Measurements from ENCODE around the gene HSD17B3. TPM values are rescaled to one million over a fixed set of nuclear protein-coding genes. Genes with fewer than 3 reads are reported as not detected.
A peak's percentile ranks its signal among the peaks of the same experiment; 100 is the strongest.
"Not testable (repeated sequence)": the region's sequence is repeated elsewhere in the genome, so short reads cannot be mapped to it uniquely, and the experiment has no call there.

The HSD17B3 gene
- total RNA-seq, 1 donor from 2014 or later = 4.5 TPM

DNA sequence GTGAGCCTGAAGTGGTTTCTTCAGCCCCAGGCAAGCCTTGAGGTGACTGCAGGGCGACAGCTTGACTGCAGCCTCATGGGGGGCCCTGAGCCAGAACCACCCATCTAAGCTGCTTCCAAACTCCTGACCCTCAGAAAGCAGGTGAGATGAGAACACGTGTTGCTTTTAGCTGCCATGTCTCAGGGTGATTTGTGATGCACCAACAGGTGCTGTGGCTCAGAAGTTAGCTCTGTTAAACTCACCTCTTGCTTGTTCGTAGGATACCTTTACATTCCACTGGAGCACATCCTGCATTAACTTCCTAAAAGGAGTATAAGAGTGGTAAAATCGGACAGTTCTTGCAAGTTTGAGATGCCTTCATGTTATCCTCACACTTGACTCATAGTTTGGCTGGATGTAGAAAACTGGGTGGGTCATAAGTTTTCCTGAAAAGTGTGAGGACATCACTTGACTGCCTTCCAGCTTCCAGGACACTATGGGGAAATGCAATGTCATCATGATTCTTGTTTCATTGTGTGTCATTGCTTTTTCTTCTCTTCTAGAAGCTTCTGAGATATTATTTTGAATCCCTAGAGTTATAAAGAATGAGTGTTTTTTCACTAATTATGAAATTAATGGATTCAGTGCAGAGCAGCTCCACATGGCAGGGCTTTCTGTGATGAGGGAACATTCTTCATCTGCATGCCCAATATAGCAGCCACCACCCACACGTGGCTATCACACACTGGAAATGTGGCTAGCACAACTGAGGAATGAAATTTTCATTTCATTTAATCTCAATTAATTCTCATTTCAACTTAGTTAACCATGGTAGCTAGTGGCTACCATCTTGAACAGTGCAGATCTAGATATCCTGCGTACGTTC, 92.3 kb downstream of the HSD17B3 start:
- peak; percentile 81 for ATAC-seq
- DNase-seq (ENCODE audit: low spot score) = no peak
- intact Hi-C loops (cut with DNase I) = loop anchor here (10.0 kb wide), 1 partner anchor 485 kb away; no protein-coding TSS in a partner anchor

DNA sequence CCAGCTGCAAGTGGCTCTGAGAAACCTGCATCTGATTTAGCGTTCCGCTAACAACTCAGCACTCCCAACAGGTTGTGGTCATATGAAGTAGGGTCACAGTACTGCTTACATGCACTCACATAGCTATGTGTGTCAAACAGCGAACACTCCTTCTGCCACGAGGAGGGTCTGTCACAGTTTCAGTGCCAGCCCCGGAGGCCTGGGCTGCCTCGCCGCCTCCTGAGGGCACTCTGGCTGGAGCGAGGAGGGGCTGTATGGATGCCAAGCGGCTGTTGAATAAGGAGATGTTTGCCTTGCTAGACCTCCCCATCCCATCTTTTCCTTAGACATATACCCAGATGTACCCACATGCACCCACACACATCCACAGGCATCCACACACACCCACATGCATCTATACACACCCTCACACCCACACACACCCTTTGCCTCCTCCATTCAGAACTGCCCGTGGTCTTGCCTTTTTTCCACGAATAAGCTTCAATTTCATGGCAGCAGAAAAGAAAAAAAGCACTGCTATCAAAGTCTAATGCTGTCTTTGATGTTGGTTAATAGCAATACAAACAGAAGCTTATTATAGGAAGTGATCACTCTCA, 95.7 kb downstream of the HSD17B3 start:
- DNase-seq (ENCODE audit: low spot score) (no peak), ATAC-seq (no peak)
- intact Hi-C loops (cut with DNase I) = no loop called here

DNA sequence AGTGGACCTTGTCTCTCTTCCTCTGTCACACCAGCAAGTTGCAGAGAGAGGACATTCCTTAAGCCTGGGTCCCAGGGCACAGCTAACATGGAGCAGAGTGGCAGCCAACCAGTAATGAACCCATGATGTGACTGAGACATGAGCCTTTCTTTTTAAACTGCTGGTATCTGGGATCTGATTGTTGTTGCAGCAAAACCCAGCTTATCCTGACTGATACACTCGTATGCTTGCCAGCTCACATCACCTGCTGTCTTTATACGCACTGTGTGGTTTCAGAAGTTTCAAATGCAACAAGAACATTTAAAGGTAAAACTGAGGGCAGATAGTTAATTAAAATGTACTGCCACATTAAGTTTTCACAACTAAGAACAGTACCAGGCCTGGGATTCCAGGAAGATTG, 97.1 kb downstream of the HSD17B3 start:
- ATAC-seq (no peak), DNase-seq (ENCODE audit: low spot score) (no peak)
- intact Hi-C loops (cut with DNase I) = no loop called here

GRCh38 chr9:96203867-96204501, 98.0 kb downstream of the HSD17B3 start:
- DNase-seq (ENCODE audit: low spot score) (no peak), ATAC-seq (peak; percentile 38)
- intact Hi-C loops (cut with DNase I) = no loop called here

DNA sequence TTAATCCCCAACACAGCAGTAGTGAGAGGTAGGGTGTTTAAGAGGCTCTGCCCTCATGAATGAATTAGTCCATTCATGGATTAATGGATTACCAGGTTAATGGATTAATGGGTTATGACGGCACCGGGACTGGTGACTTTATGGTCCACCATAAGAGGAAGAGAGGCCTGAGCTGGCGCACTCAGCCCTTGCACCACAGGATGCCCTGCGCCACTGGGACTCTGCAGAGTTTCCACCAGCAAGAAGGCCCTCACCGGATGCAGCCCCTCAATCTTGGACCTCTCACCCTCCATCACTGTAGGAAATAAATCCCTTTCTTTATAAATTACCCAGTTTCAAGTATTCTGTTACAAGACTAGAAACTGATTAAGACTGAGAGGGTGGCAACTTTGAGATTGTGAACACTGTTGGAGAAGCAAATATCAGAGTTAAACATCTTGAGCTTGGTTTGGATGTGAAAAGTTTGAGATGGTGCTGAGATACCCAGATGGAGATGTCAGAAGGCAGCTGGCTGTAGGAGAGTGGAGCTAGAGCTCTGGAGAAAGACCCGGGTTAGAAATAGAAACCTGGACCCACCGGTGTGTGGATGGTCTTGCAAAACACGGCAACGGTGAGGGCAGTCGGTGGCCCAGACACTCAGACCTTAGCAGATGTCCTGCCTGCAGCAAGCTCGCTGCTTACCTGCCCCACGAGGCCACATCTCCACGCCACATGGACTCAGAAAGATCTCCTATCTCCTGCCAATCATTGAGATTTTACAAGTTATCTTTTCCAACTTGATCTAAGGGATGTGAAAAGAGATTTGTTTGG, 98.8 kb downstream of the HSD17B3 start:
- DNase-seq (ENCODE audit: low spot score) = no peak
- intact Hi-C loops (cut with DNase I) = no loop called here
- no peak for ATAC-seq

GRCh38 chr9:96201140-96201539, 100.8 kb downstream of the HSD17B3 start:
- DNase-seq (ENCODE audit: low spot score) (no peak), ATAC-seq (no peak)
- intact Hi-C loops (cut with DNase I) = no loop called here

DNA sequence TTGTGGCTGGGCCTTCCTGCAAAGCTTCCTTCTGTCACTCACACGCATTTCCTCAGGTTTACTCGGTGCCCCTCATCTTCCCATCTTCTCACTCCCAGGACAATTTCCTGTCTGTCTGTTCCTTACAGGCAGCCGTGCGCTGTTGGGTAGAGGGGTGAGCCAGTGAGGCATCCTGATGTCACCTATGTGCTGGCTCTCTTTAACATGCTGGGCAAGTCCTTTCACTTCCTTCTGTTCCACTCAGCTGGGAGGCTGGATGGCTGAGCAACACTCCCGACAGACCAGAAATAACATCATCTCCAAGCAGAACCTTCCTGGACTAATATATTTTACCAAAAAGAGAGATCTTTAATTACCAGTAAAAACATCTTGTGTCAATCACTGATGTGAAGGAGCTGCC, 103.0 kb downstream of the HSD17B3 start:
- intact Hi-C loops (cut with DNase I) = no loop called here
- no peak for ATAC-seq
- no peak for DNase-seq (ENCODE audit: low spot score)

GRCh38 chr9:96195541-96195940, 106.4 kb downstream of the HSD17B3 start:
- ATAC-seq (no peak), DNase-seq (ENCODE audit: low spot score) (no peak)
- intact Hi-C loops (cut with DNase I) = no loop called here

- ATAC-seq (no peak), DNase-seq (ENCODE audit: low spot score) (no peak)
- intact Hi-C loops (cut with DNase I) = no loop called here
These were observed 108.7 kb downstream of the HSD17B3 start for GRCh38 chr9:96193236-96193755.

DNA sequence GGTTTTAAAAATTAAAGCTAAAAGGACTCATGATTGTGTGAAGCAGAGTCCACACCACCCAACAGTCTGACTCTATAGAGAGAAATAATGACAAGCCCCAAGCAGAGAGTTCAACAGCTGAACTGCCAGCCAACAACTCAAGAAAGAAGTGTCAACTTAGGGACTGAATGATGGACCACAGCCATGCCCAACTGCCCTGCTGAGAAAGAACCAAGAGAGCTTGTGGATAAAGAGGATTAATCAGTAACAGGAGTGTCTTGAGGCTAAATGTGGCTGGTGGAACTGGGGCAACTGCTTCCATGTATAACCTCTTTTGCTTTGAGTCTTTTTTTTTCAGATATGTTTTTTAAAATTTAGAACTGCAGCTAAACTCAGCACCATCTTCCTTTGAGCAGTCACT, 109.3 kb downstream of the HSD17B3 start:
- DNase-seq (ENCODE audit: low spot score) (no peak), ATAC-seq (no peak)
- intact Hi-C loops (cut with DNase I) = no loop called here

DNA sequence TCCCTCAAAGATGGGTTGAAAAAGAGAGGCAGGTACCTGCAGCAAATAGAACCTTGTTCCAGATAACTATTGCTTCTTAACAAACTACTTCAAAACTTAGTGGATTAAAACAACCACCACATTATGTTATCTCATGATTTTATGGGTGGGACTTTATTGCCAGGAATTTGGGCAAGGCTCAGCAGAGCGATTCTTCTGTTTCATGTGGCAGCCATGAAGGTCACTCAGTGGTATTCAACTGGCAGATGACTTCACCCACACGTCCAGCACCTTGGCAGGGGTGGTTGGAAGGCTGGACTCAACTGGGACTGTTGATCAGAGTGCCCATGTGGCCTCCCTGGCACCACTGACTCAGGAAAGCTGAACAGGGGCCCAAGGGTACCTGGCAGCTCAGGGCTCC, 112.0 kb downstream of the HSD17B3 start:
- no peak for ATAC-seq
- intact Hi-C loops (cut with DNase I) = no loop called here
- no peak for DNase-seq (ENCODE audit: low spot score)

DNA sequence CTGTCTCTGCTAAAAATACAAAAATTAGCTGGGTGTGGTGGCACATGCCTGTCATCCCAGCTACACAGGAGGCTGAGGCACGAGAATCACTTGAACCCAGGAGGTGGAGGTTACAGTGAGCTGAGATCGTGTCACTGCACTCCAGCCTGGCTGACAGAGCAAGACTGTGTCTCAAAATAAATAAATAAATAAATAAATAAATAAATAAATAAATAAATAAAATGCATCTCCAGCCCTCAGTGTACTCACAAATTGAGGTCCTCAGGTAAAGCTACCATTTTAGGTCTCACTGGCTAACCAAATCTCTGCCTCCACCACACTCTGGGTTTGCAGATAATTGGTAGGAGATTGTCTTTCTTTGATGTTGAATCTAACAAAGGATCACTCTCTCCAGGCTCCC, 112.4 kb downstream of the HSD17B3 start:
- ATAC-seq; intact Hi-C loops (cut with DNase I); DNase-seq (ENCODE audit: low spot score): not testable (repeated sequence)

GRCh38 chr9:96188571-96188970, 113.4 kb downstream of the HSD17B3 start:
- no peak for ATAC-seq
- intact Hi-C loops (cut with DNase I) = no loop called here
- DNase-seq (ENCODE audit: low spot score) = no peak

GRCh38 chr9:96187151-96187555, 114.8 kb downstream of the HSD17B3 start:
- DNase-seq (ENCODE audit: low spot score) = no peak
- intact Hi-C loops (cut with DNase I) = no loop called here

DNA sequence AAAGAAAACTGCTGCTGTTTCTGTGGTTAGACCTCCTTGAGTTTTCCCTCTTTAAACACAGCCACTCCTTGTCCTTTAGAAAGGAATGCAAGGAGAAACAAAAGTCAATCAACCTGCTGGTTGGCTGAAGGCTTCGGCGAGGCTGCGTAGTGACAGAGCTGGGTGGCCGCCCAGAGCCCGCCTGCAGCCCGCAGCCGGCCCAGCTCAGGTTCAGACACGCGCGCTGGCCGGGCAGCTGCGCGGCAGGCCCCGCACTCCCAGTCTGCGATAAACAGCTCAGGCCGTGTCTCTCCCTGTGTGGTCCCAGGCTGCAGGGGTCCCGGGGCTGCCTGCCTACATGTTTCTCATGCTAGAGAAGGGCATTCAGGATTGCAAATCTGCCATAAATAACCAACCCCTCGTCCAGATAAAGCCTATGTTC, 115.4 kb downstream of the HSD17B3 start:
- ATAC-seq (peak; percentile 89), DNase-seq (ENCODE audit: low spot score) (no peak)
- intact Hi-C loops (cut with DNase I) = no loop called here

More at GRCh38 chr9:96187151-96187555, 114.8 kb downstream of the HSD17B3 start:
- ATAC-seq = peak; percentile 63

- intact Hi-C loops (cut with DNase I) = no loop called here
- no peak for ATAC-seq
- DNase-seq (ENCODE audit: low spot score) = no peak
These were observed 116.3 kb downstream of the HSD17B3 start for GRCh38 chr9:96185518-96186156.
